GM06990 (cell line): ENCODE measurements around the gene CSNK2B.

ENCODE experiments used
- DNase-seq: peaks from one replicate; pipeline ENCODE4 v3.0.0-alpha.2; 2011; ENCODE audit not compliant: insufficient read length; ENCODE audit errors: extremely low read depth
- H3K27me3 ChIP-seq: replicated peaks from 2 replicates; pipeline ENCODE4 v1.6.0; 2011; ENCODE audit warnings: low read length; ENCODE audit not compliant: control insufficient read depth, insufficient read depth
- H3K36me3 ChIP-seq: 2 replicates; pipeline ENCODE4 v1.5.1; 2011; ENCODE audit warnings: low read length; ENCODE audit not compliant: control insufficient read depth, insufficient read depth
- H3K4me3 ChIP-seq: replicated peaks from 2 replicates; pipeline ENCODE4 v1.5.1; 2011; ENCODE audit warnings: low read depth, mild to moderate bottlenecking, control low read depth, low read length
- CTCF ChIP-seq: IDR thresholded peaks from 2 replicates; pipeline ENCODE4 v1.5.1; 2011; ENCODE audit warnings: low read length, control low read depth, mild to moderate bottlenecking, inconsistent platforms; ENCODE audit not compliant: insufficient read depth, poor library complexity, severe bottlenecking

The CSNK2B gene

GRCh38 chr6:31692886-31693285, 27.0 kb downstream of the CSNK2B start:
- H3K4me3 ChIP-seq, result no peak overlapping the region
- TF ChIP-seq CTCF, result no peak
- H3K36me3 ChIP-seq, result peaks cover 42% of the 10 kb centered on the region
- DNase-seq, result no peak
- H3K27me3 ChIP-seq, result no peaks in the 10 kb centered on the region

GRCh38 chr6:31693535-31693934, 27.7 kb downstream of the CSNK2B start:
- no peak for DNase-seq
- Histone ChIP-seq H3K36me3 (peaks cover 37% of the 10 kb centered on the region), H3K4me3 (no peak overlapping the region), H3K27me3 (no peaks in the 10 kb centered on the region)
- TF ChIP-seq CTCF, result no peak

GRCh38 chr6:31697555-31697954, 31.7 kb downstream of the CSNK2B start:
- no peaks in the 10 kb centered on the region for H3K27me3 ChIP-seq
- no peak for DNase-seq
- no peak for TF ChIP-seq CTCF
- no peak overlapping the region for H3K4me3 ChIP-seq
- H3K36me3 ChIP-seq, result peaks cover 12% of the 10 kb centered on the region

- Histone ChIP-seq H3K36me3 (peaks cover 5% of the 10 kb centered on the region), H3K4me3 (no peak overlapping the region), H3K27me3 (no peaks in the 10 kb centered on the region)
- no peak for TF ChIP-seq CTCF
- DNase-seq, result no peak
Measured at GRCh38 chr6:31700740-31701401, 35.0 kb downstream of the CSNK2B start.

GRCh38 chr6:31701666-31702404, 36.0 kb downstream of the CSNK2B start:
- Histone ChIP-seq H3K4me3 (peak overlapping the region; percentile 94), H3K27me3 (no peaks in the 10 kb centered on the region), H3K36me3 (peaks cover 2% of the 10 kb centered on the region)
- DNase-seq, result no peak
- no peak for TF ChIP-seq CTCF
